Measurements from ENCODE around the gene YPEL2. TPM values are rescaled to one million over a fixed set of nuclear protein-coding genes. Genes with fewer than 3 reads are reported as not detected.

YPEL2 gene
- total and polyA plus RNA-seq, 2 of the 13 experiments (the other 11 are each of a cell fraction or from before 2014, with no cell fraction given): 8.5 to 21.1 TPM

DNA sequence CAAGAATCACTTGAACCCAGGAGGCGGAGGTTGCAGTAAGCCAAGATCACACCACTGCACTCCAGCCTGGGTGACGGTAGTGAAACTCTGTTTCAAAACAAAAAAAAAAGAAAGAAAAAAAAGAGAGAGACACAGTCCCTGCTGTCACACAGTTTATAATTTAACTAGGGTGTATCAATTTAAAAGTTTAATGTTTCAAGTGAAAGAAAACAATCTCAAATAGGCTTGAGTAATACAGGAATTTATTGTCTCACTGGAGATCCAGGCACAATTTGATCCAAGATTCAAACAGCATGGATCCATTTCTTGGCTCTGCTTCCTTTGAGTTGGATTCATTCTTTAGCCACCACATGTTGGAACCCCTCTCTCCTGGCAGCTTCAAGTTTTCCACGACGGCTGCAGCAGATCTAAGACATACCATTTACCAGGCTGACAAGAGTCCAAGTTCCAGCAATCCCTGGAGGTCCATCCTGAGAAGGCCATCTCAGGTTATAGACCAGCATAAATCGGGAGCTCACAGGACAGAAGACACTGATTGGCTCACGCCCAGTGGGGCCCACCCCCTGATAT is 97.5 kb downstream of the YPEL2 start:
- no peak for FAIRE-seq
- WGBS (ENCODE audit: low lambda C conversion rate): 49% methylated on average over 6 of the region's 6 CpGs
- Histone ChIP-seq H4K20me1 (ENCODE audit: insufficient read depth, low read length) (no peaks in the 10 kb centered on the region), H2AFZ (ENCODE audit: low read length) (no peak overlapping the region), H3K36me3 (replicated peaks in 1 of 2; ENCODE audit: control insufficient read depth in 1 of 2, insufficient read depth in 2 of 2, low read length in 2 of 2) (no peaks in the 10 kb centered on the region), H3K9me3 (ENCODE audit: low read length) (0 out of 2 replicates have a peak, but pooled peaks cover 5% of the 10 kb centered on the region), H3K4me2 (ENCODE audit: low read depth, low read length) (peak overlapping the region; percentile 53; the same call in 1 of the 2 replicates), H3K27ac (ENCODE audit: extremely low read length, insufficient read depth, low read length) (no peak overlapping the region), H3K9ac (ENCODE audit: insufficient read depth, low read depth, low read length) (no peak overlapping the region), H3K4me3 (replicated peaks in 1 of 3; ENCODE audit: insufficient read depth in 1 of 3, low read depth in 2 of 3, low read length in 3 of 3) (no peak overlapping the region), H3K27me3 (ENCODE audit: control insufficient read depth in 1 of 2, insufficient read depth in 2 of 2, low read length in 2 of 2) (no peaks in the 10 kb centered on the region; a peak in 1 of 5 replicates), H3K79me2 (ENCODE audit: insufficient read depth, low read length) (no peaks in the 10 kb centered on the region), H3K4me1 (ENCODE audit: insufficient read depth, low read length) (peaks cover 95% of the 10 kb centered on the region)
- intact Hi-C loops (cut with micrococcal nuclease; ENCODE audit: unreplicated experiment): no loop called here
- ChIA-PET POLR2A (interaction anchor here (1.1 to 2.2 kb wide), 3 partner anchors 8 to 99 kb away, joined by 4 to 13 read pairs (median 8); no protein-coding TSS in a partner anchor), CTCF (ENCODE audit: low intra/inter-chr PET ratio, low total read pairs) (no interaction called here)
- 0 out of 2 replicates have a peak, but pooled peaks have one; percentile 30 for TF ChIP-seq ZNF777 (CRISPR knock-in tag; IDR thresholded peaks at IDR 0.05)
- TF ChIP-seq ZNF674 (CRISPR knock-in tag; IDR thresholded peaks at IDR 0.05; ENCODE audit: low read depth): no peak
- TF ChIP-seq, protein P1, sequence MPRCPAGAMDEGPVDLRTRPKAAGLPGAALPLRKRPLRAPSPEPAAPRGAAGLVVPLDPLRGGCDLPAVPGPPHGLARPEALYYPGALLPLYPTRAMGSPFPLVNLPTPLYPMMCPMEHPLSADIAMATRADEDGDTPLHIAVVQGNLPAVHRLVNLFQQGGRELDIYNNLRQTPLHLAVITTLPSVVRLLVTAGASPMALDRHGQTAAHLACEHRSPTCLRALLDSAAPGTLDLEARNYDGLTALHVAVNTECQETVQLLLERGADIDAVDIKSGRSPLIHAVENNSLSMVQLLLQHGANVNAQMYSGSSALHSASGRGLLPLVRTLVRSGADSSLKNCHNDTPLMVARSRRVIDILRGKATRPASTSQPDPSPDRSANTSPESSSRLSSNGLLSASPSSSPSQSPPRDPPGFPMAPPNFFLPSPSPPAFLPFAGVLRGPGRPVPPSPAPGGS (CRISPR knock-in tag; IDR thresholded peaks at IDR 0.05): 0 out of 2 replicates have a peak, but pooled peaks have one; percentile 2
- 0 out of 2 replicates have a peak, but pooled peaks have one; percentile 21 for TF ChIP-seq ZFY (CRISPR knock-in tag; IDR thresholded peaks at IDR 0.05)
- 0 out of 2 replicates have a peak, but pooled peaks have one; percentile 26 for TF ChIP-seq RFXAP (CRISPR knock-in tag; IDR thresholded peaks at IDR 0.05; ENCODE audit: borderline replicate concordance)
- no peak for TF ChIP-seq DNMT1 (CRISPR knock-in tag; IDR thresholded peaks at IDR 0.05)
- 0 out of 2 replicates have a peak, but pooled peaks have one; percentile 35 for TF ChIP-seq ZFP90 (CRISPR knock-in tag; IDR thresholded peaks at IDR 0.05; ENCODE audit: borderline replicate concordance)
- 0 out of 2 replicates have a peak, but pooled peaks have one; percentile 13 for TF ChIP-seq BCL6 (CRISPR knock-in tag; IDR thresholded peaks at IDR 0.05)
- TF ChIP-seq, protein P2, sequence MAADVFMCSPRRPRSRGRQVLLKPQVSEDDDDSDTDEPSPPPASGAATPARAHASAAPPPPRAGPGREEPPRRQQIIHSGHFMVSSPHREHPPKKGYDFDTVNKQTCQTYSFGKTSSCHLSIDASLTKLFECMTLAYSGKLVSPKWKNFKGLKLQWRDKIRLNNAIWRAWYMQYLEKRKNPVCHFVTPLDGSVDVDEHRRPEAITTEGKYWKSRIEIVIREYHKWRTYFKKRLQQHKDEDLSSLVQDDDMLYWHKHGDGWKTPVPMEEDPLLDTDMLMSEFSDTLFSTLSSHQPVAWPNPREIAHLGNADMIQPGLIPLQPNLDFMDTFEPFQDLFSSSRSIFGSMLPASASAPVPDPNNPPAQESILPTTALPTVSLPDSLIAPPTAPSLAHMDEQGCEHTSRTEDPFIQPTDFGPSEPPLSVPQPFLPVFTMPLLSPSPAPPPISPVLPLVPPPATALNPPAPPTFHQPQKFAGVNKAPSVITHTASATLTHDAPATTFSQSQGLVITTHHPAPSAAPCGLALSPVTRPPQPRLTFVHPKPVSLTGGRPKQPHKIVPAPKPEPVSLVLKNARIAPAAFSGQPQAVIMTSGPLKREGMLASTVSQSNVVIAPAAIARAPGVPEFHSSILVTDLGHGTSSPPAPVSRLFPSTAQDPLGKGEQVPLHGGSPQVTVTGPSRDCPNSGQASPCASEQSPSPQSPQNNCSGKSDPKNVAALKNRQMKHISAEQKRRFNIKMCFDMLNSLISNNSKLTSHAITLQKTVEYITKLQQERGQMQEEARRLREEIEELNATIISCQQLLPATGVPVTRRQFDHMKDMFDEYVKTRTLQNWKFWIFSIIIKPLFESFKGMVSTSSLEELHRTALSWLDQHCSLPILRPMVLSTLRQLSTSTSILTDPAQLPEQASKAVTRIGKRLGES (CRISPR knock-in tag; IDR thresholded peaks at IDR 0.05; ENCODE audit: borderline replicate concordance): no peak
- TF ChIP-seq HNF4A (CRISPR knock-in tag; IDR thresholded peaks at IDR 0.05): 0 out of 2 replicates have a peak, but pooled peaks have one; percentile 12
- no peak for TF ChIP-seq POLR2A (IDR thresholded peaks at IDR 0.05; ENCODE audit: insufficient read depth in 1 of 2, low read depth in 2 of 2, low read length in 2 of 2)
- no peak for ATAC-seq
- no peak for DNase-seq (ENCODE audit: low spot score)
- no TSS peak for BruUV-seq (replicated peaks)
- in situ Hi-C loops (cut with HindIII; ENCODE audit: extremely low pct_ligation_motif_present, low pct_unique_long_range_greater_than_20kb): no loop called here
